GM12874 (cell line): ENCODE results near the gene VCL.

ENCODE experiments used
- TF ChIP-seq, protein P1 (sequence below): IDR thresholded peaks from 2 replicates; pipeline ENCODE4 v1.5.1; 2011; ENCODE audit warnings: low read depth, mild to moderate bottlenecking, control low read depth, low read length, moderate library complexity; ENCODE audit not compliant: insufficient read depth

The VCL gene

DNA sequence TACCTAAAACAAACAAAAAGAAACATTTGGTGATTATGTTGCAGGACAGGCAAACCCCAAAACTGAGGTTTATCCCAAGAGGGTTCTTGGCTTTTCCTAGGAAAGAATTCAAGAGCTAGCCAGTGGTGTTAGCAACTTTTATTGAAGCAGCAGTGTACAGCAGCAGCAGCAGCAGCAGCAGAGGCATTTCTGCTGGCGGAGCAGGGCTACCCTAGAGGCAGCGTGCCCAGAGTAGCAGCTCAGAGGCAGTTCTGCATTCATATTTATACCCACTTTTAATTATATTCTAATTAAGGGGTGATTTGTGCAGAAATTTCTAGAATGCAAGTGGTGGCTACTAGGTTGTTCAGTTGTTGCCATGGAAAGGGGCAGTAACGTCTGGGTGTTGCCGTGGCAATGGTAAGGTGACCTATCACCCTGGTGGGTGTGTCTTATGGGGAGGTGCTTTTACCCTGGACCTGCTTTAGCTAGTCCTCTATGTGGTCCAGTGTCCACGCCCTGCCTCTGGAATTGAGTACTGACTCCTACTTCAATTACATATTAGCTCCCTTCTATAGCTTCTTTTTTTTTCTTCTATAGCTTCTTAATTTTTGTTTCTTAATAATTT is 53.9 kb downstream of the VCL start:
- TF ChIP-seq, protein P1, sequence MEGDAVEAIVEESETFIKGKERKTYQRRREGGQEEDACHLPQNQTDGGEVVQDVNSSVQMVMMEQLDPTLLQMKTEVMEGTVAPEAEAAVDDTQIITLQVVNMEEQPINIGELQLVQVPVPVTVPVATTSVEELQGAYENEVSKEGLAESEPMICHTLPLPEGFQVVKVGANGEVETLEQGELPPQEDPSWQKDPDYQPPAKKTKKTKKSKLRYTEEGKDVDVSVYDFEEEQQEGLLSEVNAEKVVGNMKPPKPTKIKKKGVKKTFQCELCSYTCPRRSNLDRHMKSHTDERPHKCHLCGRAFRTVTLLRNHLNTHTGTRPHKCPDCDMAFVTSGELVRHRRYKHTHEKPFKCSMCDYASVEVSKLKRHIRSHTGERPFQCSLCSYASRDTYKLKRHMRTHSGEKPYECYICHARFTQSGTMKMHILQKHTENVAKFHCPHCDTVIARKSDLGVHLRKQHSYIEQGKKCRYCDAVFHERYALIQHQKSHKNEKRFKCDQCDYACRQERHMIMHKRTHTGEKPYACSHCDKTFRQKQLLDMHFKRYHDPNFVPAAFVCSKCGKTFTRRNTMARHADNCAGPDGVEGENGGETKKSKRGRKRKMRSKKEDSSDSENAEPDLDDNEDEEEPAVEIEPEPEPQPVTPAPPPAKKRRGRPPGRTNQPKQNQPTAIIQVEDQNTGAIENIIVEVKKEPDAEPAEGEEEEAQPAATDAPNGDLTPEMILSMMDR = no peak

DNA sequence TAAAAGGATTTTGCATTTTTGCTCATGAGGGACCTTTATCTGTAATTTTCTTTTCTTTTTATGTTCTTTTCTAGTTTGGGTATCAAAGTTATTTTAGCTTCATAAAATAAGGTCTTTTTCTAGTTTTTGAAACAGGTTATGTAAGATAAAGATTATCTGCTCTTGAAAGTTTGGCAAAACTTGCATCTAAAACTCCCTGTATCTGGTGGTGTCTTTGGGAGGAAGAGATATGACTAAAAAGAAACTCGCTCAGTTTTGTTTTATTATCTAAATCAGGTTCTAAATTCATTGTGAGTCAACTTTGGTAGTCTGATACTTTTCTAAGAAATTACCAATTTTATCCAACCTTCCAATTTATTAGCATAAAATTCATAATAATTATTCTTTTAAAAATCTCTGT is 55.1 kb downstream of the VCL start:
- TF ChIP-seq, protein P1 = no peak

DNA sequence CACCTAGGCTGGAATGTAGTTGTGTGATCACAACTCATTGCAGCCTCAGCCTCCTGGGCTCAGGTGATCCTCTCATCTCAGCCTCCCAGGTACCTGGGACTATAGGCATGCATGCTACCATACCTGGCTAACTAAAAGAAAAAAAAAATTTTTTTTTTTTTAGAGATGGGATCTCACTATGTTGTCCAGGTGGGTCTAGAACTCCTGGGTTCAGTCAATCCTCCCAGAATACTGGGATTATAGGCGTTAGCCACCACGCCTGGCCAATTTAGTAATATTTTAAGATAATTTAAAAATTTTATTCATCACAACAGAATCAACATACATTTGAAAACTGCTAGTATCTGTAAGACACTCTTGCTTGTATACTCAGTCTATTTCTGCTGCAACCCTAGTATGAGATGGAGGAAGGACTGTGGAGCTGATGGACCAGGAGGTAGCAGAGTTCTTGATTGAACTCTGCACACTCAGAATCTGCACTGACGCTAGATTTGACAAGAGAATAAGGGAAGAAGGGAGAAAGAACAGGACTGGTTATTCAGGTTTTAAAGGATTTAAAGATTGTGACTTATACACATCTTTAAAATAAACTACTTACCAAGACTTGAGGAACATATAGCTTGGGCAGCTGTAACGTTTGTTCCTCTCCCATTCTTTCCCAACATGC is 57.6 kb downstream of the VCL start:
- TF ChIP-seq, protein P1 = no peak

DNA sequence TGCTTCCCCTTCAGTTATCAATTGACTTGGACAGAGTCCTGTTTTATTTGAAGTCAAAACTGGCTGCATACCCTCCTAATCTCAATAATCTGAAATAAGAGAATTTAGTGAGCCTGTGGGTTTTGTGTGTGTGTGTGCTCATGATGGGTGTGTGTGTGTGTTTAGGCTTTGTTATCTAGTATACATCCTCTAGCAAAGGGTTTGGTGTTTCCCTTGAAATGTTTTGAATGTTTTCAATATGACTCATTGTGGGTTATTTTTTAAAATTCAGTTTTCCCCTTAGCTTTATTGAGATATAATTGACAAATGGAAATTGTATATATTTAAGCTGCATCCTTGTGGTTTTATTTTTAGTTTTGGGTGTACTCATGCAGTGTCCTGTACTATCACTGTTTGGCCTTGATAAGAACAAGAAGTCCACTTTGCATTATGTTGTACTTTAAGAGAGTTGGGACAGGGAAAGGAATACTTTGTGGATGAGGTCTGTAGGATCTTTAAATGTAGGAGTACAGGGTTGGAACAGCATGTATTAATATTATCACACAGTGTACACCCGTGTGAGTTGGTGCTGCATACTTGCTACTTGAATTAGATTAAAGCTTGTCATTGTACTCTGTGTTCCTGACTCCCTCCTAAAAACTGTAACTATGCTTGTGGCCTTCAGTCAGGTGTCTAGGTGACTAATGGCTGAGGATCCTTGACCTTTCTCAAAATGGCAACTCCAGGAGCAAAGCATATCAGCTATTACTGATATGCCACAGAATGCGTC is 58.3 kb downstream of the VCL start:
- TF ChIP-seq, protein P1 = no peak

DNA sequence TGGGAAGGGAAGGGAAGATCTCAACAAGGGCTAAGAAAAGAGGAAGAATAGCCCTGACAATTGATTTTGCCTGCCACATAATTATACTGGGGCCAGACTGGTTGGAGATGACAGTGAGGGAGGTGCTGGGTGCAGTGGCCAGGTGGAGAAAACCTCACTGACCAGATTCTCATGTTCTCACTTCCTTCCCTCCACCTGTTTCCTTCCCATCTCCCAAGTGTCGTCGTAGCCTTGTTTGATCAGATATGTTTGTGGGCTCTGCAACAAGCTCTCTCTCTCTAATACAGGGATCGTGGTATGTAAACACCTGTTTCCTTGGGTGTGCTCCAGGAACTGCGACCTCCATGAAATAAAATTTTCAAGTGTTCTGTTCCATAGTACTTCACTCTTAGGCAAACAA is 60.2 kb downstream of the VCL start:
- TF ChIP-seq, protein P1 = no peak

DNA sequence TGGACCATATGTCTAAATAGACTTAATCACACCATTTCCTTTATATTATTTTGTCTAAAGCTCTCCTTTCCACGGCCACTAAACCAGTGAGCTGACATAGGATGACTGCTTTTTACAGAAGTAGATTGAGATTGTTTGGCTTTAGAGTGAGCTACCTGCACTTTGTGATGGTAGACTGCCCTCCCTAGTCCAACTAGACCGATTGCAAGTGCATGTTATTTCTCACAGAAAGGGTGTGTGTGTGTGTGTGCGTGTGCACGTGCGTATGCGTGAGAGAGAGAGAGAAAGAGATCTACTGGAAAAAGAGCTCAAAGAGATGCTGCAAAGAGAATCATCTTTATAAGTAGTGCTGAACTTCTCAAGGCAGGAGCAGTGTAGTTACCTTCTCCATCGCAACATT is 60.7 kb downstream of the VCL start:
- TF ChIP-seq, protein P1 = peak; percentile 27; the same call in 1 of the 2 replicates

DNA sequence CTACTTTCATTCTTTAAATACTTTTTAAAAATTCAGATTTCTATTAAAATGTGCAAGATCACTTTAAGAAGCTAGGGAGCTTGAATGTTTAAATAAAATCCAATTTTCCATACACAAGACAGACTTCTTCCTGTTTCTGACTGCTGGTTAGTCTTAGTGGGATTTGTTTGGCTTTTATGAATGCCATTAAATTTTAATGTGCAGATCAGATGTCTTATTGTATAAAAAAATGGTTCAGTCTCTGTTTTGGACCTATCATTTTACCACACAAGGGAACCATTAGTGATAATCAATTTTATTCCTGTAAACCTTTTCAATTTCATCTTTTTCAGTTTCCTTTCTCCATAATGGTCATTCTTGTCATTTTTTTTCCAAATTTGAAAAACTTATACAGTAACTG is 63.2 kb downstream of the VCL start:
- TF ChIP-seq, protein P1 = no peak
